IPS-NIHi7 (cell line): Measurements from ENCODE around the gene TMEM87B.
"Not testable (repeated sequence)": the region's sequence is repeated elsewhere in the genome, so short reads cannot be mapped to it uniquely, and the experiment has no call there.

Experiments used
- DNase-seq: peaks from one replicate; pipeline ENCODE4 v3.0.0; 2012; ENCODE audit warnings: mixed read lengths; ENCODE audit errors: extremely low spot score

TMEM87B gene

GRCh38 chr2:112121682-112122254, 66.7 kb downstream of the TMEM87B start:
- no peak for DNase-seq

GRCh38 chr2:112129060-112129459, 74.0 kb downstream of the TMEM87B start:
- no peak for DNase-seq

GRCh38 chr2:112133344-112133743, 78.3 kb downstream of the TMEM87B start:
- no peak for DNase-seq

- DNase-seq, result no peak
These were observed 79.1 kb downstream of the TMEM87B start for GRCh38 chr2:112134120-112134519.

- no peak for DNase-seq
These were observed 81.0 kb downstream of the TMEM87B start for GRCh38 chr2:112136096-112136495.

- no peak for DNase-seq
These were observed 82.6 kb downstream of the TMEM87B start for GRCh38 chr2:112137516-112138158.

- DNase-seq, result peak; percentile 63
These were observed 83.3 kb downstream of the TMEM87B start, which contains the start of gene FBLN7 for GRCh38 chr2:112138159-112139032. Gene FBLN7 (plus strand): TSS chr2:112138385. CDS start chr2:112138656, 271 bp downstream.

GRCh38 chr2:112139033-112139614, 84.1 kb downstream of the TMEM87B start:
- DNase-seq, result not testable (repeated sequence)

GRCh38 chr2:112139661-112140204, 84.7 kb downstream of the TMEM87B start:
- not testable (repeated sequence) for DNase-seq

GRCh38 chr2:112140205-112140802, 85.2 kb downstream of the TMEM87B start:
- DNase-seq, result peak; percentile 28

- peak; percentile 13 for DNase-seq
These were observed 86.0 kb downstream of the TMEM87B start for GRCh38 chr2:112140899-112141625.

GRCh38 chr2:112141626-112142007, 86.5 kb downstream of the TMEM87B start:
- DNase-seq, result no peak

GRCh38 chr2:112142525-112143078, 87.5 kb downstream of the TMEM87B start:
- no peak for DNase-seq

- DNase-seq, result peak; percentile 7
These were observed 88.1 kb downstream of the TMEM87B start for GRCh38 chr2:112143150-112143549.

GRCh38 chr2:112144966-112145365, 89.9 kb downstream of the TMEM87B start:
- no peak for DNase-seq

- peak; percentile 31 for DNase-seq
These were observed 92.5 kb downstream of the TMEM87B start for GRCh38 chr2:112147382-112148168.

GRCh38 chr2:112148477-112148876, 93.4 kb downstream of the TMEM87B start:
- no peak for DNase-seq

GRCh38 chr2:112149194-112149593, 94.1 kb downstream of the TMEM87B start:
- DNase-seq, result no peak

GRCh38 chr2:112149866-112150435, 94.9 kb downstream of the TMEM87B start:
- peak; percentile 4 for DNase-seq
